Stimulated activated CD4-positive, alpha-beta T cell treated with anti-CD3 and anti-CD28 coated beads, Interleukin-2, amount 100 ng/mL, for 24 hours (primary cell): ENCODE data around the gene MORC1.
"Not testable (repeated sequence)": the region's sequence is repeated elsewhere in the genome, so short reads cannot be mapped to it uniquely, and the experiment has no call there.

Source experiments
- DNase-seq, 2 donors: peaks; one replicate each; pipeline ENCODE4 v3.0.0-alpha.2; 2020

The MORC1 gene

GRCh38 chr3:109095166-109095565 is 22.8 kb downstream of the MORC1 start:
- no peak for DNase-seq

DNA sequence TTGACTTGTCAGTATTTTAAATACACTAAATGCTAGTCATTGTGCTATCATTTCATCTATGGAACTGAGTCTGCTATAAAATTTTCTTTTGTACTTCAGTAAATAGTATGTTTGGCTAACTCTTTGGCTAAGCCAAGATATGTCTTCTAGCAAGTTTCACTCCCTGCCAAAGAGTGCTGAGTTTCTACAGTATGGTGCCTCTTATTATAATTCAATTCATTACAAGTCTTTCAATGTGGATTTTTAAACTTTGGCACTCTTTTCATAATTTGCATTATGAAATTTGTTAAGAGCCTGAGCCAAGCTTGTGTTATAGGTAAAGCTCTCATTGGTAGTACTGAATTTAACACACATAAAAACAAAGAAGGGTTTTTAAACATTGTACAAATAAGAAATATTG is 24.4 kb downstream of the MORC1 start:
- no peak for DNase-seq

DNA sequence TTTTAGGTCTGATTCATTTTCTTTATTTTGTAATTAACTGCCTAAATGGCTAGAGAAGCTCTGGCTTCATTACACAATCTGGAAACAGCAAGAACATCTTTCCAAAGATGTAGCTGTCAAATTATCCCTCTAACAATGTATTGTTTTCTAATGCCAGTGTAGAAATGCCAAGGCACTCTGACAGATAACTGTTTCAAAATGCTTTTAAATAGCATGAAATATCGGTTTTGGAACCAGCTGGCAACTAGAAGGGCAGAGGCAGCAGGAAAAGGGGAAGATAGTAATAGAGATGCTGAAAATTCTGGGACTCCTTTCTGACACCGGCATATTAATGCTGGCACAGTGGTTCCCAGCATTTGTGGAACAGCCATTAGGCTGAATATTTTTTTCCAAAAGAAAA is 26.1 kb downstream of the MORC1 start:
- no peak for DNase-seq

- no peak for DNase-seq
These were observed 28.7 kb downstream of the MORC1 start for GRCh38 chr3:109089265-109089664.

DNA sequence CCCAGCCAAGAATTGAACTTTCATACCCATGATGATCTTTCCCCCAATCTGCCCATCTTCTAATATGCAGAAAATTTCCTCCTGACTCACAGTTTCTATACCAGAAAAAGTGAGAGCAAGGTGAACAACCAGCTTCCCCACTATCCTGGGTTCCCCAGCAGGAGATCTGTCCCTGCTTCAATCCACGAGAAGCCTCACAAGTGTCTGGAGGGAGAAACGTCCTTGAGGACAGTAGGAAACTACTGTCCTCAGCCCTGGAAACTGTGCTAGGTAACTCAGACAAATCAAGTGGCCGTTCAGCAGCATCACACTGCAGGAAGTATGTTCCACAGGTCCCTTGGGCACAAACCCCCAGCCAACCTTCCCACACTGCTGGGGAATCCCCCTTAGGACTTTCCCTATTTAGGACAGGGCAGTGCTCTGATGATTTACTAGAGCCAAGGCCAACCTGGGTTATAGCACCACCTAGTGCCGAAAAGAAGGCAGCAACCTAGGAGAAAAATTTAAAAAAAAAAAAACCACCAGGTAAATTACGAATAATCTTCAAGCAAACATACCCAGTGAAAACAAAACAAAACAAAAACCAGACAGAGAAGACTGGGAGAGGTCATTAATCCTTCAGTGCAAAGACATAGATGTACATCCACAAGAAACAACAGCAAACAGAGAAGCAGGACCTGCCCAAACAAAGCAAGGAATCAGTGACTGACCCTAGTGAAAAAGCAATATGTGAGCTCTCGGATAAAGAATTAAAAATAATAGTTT is 36.0 kb downstream of the MORC1 start:
- DNase-seq: peak; percentile 17 to 21

- DNase-seq: not testable (repeated sequence)
These were observed 37.8 kb downstream of the MORC1 start for GRCh38 chr3:109080090-109080489.

DNA sequence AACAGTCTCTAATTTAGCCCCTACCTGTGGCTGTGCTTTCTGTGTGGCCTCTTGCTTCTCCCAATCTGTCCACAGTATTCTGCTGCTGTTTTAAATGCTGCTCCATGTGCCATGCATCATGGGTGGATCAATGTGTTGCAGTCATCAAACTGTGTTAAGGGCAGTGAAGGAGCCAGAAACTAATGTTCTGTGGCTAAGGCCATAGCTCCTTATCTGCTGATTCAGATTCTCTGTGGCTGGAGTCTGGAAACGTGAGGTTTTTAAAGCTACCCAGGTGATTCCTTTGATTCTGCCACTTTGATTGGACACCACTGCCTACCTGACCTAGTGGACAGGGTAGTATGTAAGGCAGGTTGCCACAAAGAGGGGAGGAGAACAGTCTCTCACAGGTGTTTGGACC is 44.8 kb downstream of the MORC1 start:
- DNase-seq: no peak

DNA sequence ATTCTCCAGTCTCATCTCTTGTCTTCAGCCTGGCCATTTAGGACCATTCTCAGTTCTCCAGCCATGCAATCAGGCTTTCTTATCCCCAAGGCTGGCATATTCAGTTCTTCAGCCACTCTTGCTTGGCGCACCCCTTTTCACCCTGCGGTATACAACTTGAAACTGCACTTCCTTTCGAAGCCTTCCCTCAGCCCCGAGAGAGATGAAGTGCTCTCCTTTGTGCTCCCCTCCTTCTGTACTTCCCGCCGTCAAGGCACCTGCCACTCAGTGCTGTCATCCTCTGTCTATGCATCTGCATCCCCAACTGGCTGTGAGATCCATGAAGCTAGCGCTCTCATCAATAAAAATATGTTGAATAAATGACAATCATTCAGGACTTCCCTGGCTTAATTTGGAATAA is 45.7 kb downstream of the MORC1 start:
- peak in 1 of 2 donors; percentile 4 for DNase-seq

DNA sequence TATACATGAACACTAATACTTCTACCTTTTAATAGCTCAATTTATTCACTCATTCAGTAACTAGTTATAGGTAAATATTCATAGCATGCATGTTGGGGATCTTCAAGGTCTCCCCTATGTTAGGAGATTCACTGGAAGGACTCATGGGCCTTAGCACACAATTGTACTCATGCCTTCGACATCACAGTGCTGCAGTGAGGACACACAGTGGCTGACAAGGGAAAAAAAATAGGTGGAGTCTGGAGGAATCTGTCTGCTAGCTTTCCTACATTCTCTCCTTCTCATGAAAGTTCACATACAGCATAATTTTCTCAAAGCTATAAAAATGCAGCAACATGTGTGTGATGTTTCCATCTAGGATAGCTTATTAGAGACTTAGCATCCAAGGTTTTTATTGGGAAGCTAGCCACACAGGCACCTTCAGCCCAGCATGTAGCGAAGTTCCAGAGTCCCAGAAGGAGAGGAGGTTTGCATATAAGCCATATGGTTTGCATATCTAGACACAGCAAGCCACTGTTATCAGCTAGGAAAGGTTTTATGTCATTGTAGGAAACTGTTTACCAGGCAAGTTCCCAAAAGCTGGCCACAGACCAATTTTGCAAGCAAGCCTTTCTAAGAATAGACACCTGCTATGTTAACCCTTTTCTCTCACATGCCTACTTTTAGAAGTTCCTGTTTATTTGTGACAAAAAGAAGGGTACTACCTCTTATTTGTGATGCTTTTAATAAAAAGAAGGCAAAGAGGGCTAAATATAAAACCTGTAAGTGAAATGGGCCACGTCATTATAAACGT is 46.4 kb downstream of the MORC1 start:
- no peak for DNase-seq

DNA sequence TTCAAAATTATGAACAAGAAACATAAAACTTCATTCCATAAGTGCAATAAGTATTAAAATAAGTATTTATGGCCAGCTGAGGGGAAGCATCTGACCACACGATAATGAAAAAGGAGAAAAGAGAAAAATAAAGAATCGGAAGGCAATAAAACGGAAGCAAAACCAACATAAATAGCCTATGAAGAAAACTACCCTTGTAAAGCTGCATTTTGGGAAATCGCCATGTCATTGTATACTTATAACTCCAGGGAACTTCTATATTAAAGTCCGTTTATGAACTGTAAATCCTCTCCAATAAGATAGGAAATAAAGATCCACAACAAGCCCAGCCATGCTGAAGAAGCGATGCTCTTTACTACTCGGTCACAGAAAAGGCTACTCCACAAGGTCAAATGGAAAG is 47.7 kb downstream of the MORC1 start:
- DNase-seq: no peak

GRCh38 chr3:109066864-109067263 is 51.1 kb downstream of the MORC1 start:
- DNase-seq: no peak

DNA sequence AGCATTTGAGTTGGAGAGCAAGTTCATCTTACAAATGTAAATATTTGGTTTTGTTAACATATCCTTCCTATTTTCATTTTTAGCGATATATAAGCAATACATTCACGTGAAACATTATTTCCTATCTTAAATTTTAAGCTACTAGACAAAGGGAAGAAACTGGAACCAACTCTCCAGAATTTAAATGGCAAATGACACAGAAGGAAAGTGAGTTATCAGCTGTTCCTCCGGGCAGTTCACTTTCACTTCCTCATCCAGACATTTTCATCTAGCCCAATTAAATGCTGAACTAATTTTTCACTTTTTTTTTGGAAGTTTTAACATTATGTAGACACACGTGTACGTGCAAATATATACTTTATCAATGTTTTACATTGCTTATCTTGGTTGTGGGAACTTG is 58.7 kb downstream of the MORC1 start:
- DNase-seq: no peak

DNA sequence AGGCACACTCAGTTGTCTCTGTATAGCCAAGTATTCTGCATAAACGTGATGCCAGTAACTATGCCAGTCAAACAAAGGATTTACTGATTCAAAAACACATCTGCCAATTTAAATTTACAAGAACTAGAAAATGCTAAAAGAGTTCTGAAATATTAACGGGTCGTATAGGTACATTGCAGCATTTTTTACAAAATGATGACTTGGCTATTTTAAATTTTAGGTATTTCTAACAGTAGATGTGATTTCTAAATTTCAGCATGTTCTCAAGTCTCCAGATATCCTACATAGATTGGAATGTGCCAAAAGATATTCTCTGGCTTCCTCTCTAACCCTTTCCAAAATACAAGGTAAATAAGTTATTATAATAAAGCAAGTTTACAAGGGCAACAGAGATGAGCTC is 60.3 kb downstream of the MORC1 start:
- no peak for DNase-seq

DNA sequence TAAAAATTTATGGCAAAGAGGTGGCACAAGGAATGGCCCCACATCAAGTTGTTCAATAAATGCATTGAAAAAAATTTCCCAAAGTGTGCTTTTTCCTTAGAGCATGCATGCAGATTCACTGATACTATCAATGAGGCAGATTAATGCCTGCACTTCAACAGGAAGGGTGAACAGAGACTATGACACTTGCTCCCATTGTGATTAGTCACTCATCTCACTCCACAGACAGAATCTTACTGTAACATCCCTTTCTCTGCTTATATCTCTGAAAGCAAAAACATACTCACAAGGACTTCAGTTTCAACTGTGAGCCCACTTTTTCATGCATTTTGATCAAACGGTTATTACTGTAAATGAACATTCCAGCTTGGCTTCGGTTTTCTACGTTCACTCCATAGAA is 60.9 kb downstream of the MORC1 start:
- no peak for DNase-seq

- peak in 1 of 2 donors; percentile 12 for DNase-seq
These were observed 67.3 kb downstream of the MORC1 start for GRCh38 chr3:109050591-109051167.

GRCh38 chr3:109047366-109047765 is 70.6 kb downstream of the MORC1 start:
- DNase-seq: no peak

DNA sequence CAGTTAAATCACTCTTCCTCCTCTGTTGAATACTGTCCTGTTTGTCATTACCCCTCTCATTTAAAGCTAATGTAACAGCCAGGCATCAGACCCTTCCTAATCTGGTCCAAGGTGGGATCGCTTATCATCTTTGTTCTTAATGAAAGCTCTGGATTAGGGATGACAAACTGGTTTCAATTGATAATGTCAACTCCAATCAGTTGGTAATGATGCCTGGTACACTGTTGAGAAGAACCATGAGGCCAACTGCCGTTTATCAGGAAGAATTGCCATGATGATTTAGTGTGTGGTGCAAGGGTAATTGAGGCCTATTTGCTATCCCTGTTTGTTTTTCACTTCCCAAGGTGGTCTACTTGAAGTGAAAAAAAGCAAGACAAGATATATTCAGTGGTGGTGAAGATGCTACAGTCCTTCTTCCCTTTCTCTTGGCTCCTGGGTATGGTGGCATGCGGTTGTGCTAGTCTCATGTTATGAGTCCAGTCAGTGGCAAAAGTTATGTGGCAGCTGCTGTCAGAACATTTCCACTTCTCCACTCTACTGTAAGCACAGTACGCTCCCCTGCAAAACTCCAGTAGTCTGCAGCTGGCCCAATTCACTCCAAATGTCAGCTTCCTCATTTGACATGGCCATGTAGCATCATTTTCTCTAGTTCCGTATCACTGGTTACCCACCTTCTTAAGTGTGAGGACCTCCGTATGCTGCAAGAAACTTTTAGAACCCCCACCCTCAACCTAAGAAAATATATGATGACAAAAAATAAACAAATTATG is 72.5 kb downstream of the MORC1 start:
- DNase-seq: no peak

- DNase-seq: no peak
These were observed 82.9 kb downstream of the MORC1 start for GRCh38 chr3:109035082-109035481.

GRCh38 chr3:109033000-109033660 is 84.8 kb downstream of the MORC1 start:
- DNase-seq: no peak

GRCh38 chr3:109028753-109029152 is 89.2 kb downstream of the MORC1 start:
- DNase-seq: no peak

DNA sequence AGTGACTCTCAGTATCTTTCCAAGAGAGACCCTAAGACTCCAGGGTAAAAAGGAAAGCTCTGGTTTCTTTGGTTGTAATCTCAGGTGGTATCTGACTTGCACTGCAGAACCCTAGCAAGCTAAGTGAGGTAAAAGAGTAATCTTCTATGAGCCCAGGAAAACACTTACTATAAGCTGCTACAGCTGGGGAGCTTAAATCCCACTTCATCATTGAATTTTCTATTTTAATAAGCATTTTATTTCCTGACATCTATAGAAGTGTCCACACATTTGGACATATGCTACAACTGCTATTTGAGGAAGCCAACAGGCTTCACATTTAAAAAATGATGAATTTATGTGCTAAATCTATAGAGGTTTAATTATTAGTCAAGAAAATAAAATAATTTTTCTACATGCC is 91.1 kb downstream of the MORC1 start:
- DNase-seq: no peak

GRCh38 chr3:109025896-109026295 is 92.0 kb downstream of the MORC1 start:
- no peak for DNase-seq
